GM23338 (cell line): Measurements from ENCODE around the gene THSD4. TPM values are rescaled to one million over a fixed set of nuclear protein-coding genes. Genes with fewer than 3 reads are reported as not detected.

Source experiments
- ATAC-seq: fragments of 200-7000 bp; cut with Tn5 transposase; 3 replicates; pipeline ENCODE4 v1.9.1; 2020
- DNase-seq: peaks from one replicate; pipeline ENCODE4 v3.0.0-alpha.2; 2015; ENCODE audit warnings: low spot score
- H2AFZ ChIP-seq: fragments of 200-600 bp; sonication (generic); 2 replicates; pipeline ENCODE4 v1.8.0; 2016; ENCODE audit warnings: antibody characterized with exemption, mild to moderate bottlenecking, moderate library complexity
- H3F3A ChIP-seq: fragments of 200-600 bp; sonication (generic); replicated peaks from 2 replicates; pipeline ENCODE4 v1.8.0; 2017; ENCODE audit warnings: antibody characterized with exemption, mixed run types, low read depth
- H3K27ac ChIP-seq: fragments of 200-600 bp; sonication (generic); 2 replicates; pipeline ENCODE4 v1.6.1; 2016; ENCODE audit warnings: low read depth
- H3K27me3 ChIP-seq: fragments of 200-600 bp; sonication (generic); 2 replicates; pipeline ENCODE4 v1.8.0; 2016; ENCODE audit warnings: mild to moderate bottlenecking, mixed run types, moderate library complexity; ENCODE audit not compliant: insufficient read depth
- H3K36me3 ChIP-seq: fragments of 200-600 bp; sonication (generic); 2 replicates; pipeline ENCODE4 v1.8.0; 2016; ENCODE audit warnings: mild to moderate bottlenecking; ENCODE audit not compliant: insufficient read depth
- H3K4me1 ChIP-seq: fragments of 200-600 bp; sonication (generic); 2 replicates; pipeline ENCODE4 v1.8.0; 2016; ENCODE audit warnings: mild to moderate bottlenecking, moderate library complexity; ENCODE audit not compliant: insufficient read depth
- H3K4me2 ChIP-seq: fragments of 200-600 bp; sonication (generic); 2 replicates; pipeline ENCODE4 v1.7.1; 2017; ENCODE audit warnings: mixed run types
- H3K4me3 ChIP-seq: fragments of 200-600 bp; sonication (generic); 2 replicates; pipeline ENCODE4 v1.6.1; 2016; ENCODE audit warnings: mixed run types
- H3K79me2 ChIP-seq: fragments of 200-600 bp; sonication (generic); replicated peaks from 2 replicates; pipeline ENCODE4 v1.8.0; 2017; ENCODE audit warnings: mild to moderate bottlenecking; ENCODE audit not compliant: insufficient read depth
- H3K9me2 ChIP-seq: fragments of 200-600 bp; sonication (generic); 2 replicates; pipeline ENCODE4 v1.8.0; 2017; ENCODE audit not compliant: insufficient read depth
- H4K20me1 ChIP-seq: fragments of 200-600 bp; sonication (generic); replicated peaks from 2 replicates; pipeline ENCODE4 v1.8.0; 2017; ENCODE audit warnings: mild to moderate bottlenecking; ENCODE audit not compliant: insufficient read depth
- H3K27ac Mint-ChIP-seq: 2 replicates; pipeline ENCODE4 v1.8.0; 2020; ENCODE audit warnings: inconsistent platforms, mild to moderate bottlenecking, moderate library complexity, mixed read lengths
- H3K27me3 Mint-ChIP-seq: 3 replicates; pipeline ENCODE4 v1.8.0; 2022; ENCODE audit warnings: low read depth, mild to moderate bottlenecking, moderate library complexity, mixed read lengths, inconsistent platforms; ENCODE audit not compliant: insufficient read depth, poor library complexity
- H3K36me3 Mint-ChIP-seq: 3 replicates; pipeline ENCODE4 v1.8.0; 2021; ENCODE audit warnings: low read depth, mild to moderate bottlenecking, inconsistent platforms, moderate library complexity, mixed read lengths
- H3K4me1 Mint-ChIP-seq: 3 replicates; pipeline ENCODE4 v1.8.0; 2020; ENCODE audit warnings: mild to moderate bottlenecking, inconsistent platforms, mixed read lengths
- H3K4me3 Mint-ChIP-seq: 3 replicates; pipeline ENCODE4 v1.8.0; 2021; ENCODE audit warnings: moderate library complexity, mild to moderate bottlenecking, inconsistent platforms, mixed read lengths
- H3K9me3 Mint-ChIP-seq: 3 replicates; pipeline ENCODE4 v1.8.0; 2020; ENCODE audit warnings: moderate library complexity, mild to moderate bottlenecking, inconsistent platforms, mixed read lengths
- CREB1 ChIP-seq: fragments of 250-450 bp; sonication (Bioruptor Pico); IDR thresholded peaks from 2 replicates; pipeline ENCODE4 v1.5.0; 2020; ENCODE audit warnings: low read depth, mild to moderate bottlenecking, moderate library complexity
- EZH2 ChIP-seq: fragments of 200-600 bp; sonication (generic); IDR thresholded peaks from one replicate; pipeline ENCODE4 v1.8.0; 2017; ENCODE audit warnings: antibody characterized with exemption, mild to moderate bottlenecking, low read depth; ENCODE audit not compliant: unreplicated experiment
- EZH2phosphoT487 ChIP-seq: fragments of 200-600 bp; sonication (generic); IDR thresholded peaks from one replicate; pipeline ENCODE4 v1.8.1; 2018; ENCODE audit warnings: antibody characterized with exemption; ENCODE audit not compliant: unreplicated experiment
- JUNB ChIP-seq: IDR thresholded peaks from one replicate; pipeline ENCODE4 v1.6.1; 2016; ENCODE audit warnings: antibody characterized with exemption; ENCODE audit not compliant: unreplicated experiment
- NANOG ChIP-seq: IDR thresholded peaks from 2 replicates; pipeline ENCODE4 v1.6.1; 2016; ENCODE audit warnings: antibody characterized with exemption, borderline replicate concordance
- POLR2AphosphoS5 ChIP-seq: IDR thresholded peaks from 2 replicates; pipeline ENCODE4 v1.6.1; 2016; ENCODE audit warnings: antibody characterized with exemption, low read depth
- STAT1 ChIP-seq: IDR thresholded peaks from one replicate; pipeline ENCODE4 v1.6.1; 2016; ENCODE audit warnings: antibody characterized with exemption; ENCODE audit not compliant: unreplicated experiment
- ZNF114 ChIP-seq: fragments of 250-450 bp; sonication (Bioruptor Pico); IDR thresholded peaks from 2 replicates; pipeline ENCODE4 v1.5.0; 2020; ENCODE audit warnings: mild to moderate bottlenecking, moderate library complexity
- ZNF331 ChIP-seq: fragments of 250-450 bp; sonication (Bioruptor Pico); IDR thresholded peaks from 2 replicates; pipeline ENCODE4 v1.5.0; 2020; ENCODE audit warnings: low read depth, mild to moderate bottlenecking, moderate library complexity
- polyA plus RNA-seq: library from polyadenylated mRNA; unstranded; fragments of >200 nt; fragmentation: Nextera tagmentation; extraction: Ambion mirVana; gene quantifications from 2 replicates; pipeline ENCODE4 v1.2.1, GENCODE V29; 2016
- total RNA-seq: library from RNA; depleted of rRNA; stranded (reverse); fragments of >200 nt; shearing (Covaris generic); gene quantifications from 2 replicates; pipeline ENCODE4 v1.2.3, GENCODE V29; 2014
- TF ChIP-seq, protein P1 (sequence below): fragments of 250-450 bp; sonication (Bioruptor Pico); IDR thresholded peaks from 2 replicates; pipeline ENCODE4 v1.5.0; 2020; ENCODE audit warnings: mild to moderate bottlenecking, moderate library complexity
- TF ChIP-seq, protein P2 (sequence below): IDR thresholded peaks from 2 replicates; pipeline ENCODE4 v1.6.1; 2016; ENCODE audit warnings: antibody characterized with exemption
- TF ChIP-seq, protein P3 (sequence below), 2 experiments: fragments of 200-600 bp in 1 of 2; sonication (generic) in 1 of 2; conservative IDR thresholded peaks; 2 replicates each; pipeline versions ENCODE4 v1.5.1 to v1.6.1; 2016 to 2017; ENCODE audit warnings: antibody characterized with exemption in 2 of 2, low read depth in 2 of 2, mild to moderate bottlenecking in 2 of 2, moderate library complexity in 1 of 2
- TF ChIP-seq, protein P4 (sequence below): IDR thresholded peaks from one replicate; pipeline ENCODE4 v1.6.1; 2018; ENCODE audit warnings: antibody characterized with exemption; ENCODE audit not compliant: unreplicated experiment

THSD4 gene
- total and polyA plus RNA-seq, 2 experiments from 2014 or later: 2.0 to 7.4 TPM

DNA sequence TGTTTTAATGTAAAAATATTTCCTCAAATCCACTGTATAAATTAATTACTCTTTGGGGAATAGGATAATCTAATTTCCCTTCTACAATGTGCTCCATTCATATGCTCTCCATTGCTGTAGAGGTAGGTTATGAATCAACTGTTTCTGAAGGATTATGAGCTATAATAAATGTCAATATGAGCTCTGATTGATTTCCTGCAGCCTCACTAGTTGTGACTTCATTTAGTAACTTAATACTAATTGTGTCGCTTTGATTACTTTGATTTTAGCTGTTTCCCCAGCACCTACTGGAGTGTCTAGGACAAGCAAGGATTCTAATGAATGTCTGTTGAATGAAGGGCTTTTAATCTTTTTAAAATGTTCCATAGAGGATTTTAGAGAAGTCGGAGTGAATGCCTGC is 458.3 kb downstream of the THSD4 start:
- H3K4me1 Mint-ChIP-seq: peaks cover 9% of the 10 kb centered on the region
- Histone ChIP-seq H3K4me3 (no peak overlapping the region), H3K27me3 (no peaks in the 10 kb centered on the region)

More for the DNA sequence above, 458.3 kb downstream of the THSD4 start:
- Mint-ChIP-seq H3K36me3 (no peaks in the 10 kb centered on the region), H3K27ac (no peak overlapping the region), H3K27me3 (peaks cover 8% of the 10 kb centered on the region), H3K9me3 (no peaks in the 10 kb centered on the region; the same call in 2 of the 3 replicates), H3K4me3 (no peak overlapping the region)
- Histone ChIP-seq H3K79me2 (no peaks in the 10 kb centered on the region), H2AFZ (no peak overlapping the region), H4K20me1 (no peaks in the 10 kb centered on the region), H3F3A (no peaks in the 10 kb centered on the region), H3K36me3 (no peaks in the 10 kb centered on the region), H3K27ac (no peak overlapping the region), H3K9me2 (no peaks in the 10 kb centered on the region), H3K4me1 (0 out of 2 replicates have a peak, but pooled peaks cover 3% of the 10 kb centered on the region), H3K4me2 (no peak overlapping the region)
- TF ChIP-seq ZNF114 (no peak), CREB1 (CRISPR knock-in tag) (no peak), STAT1 (no peak), EZH2 (no peak), EZH2phosphoT487 (no peak), ZNF331 (CRISPR knock-in tag) (no peak), POLR2AphosphoS5 (no peak), JUNB (no peak), NANOG (no peak)
- TF ChIP-seq, protein P1, sequence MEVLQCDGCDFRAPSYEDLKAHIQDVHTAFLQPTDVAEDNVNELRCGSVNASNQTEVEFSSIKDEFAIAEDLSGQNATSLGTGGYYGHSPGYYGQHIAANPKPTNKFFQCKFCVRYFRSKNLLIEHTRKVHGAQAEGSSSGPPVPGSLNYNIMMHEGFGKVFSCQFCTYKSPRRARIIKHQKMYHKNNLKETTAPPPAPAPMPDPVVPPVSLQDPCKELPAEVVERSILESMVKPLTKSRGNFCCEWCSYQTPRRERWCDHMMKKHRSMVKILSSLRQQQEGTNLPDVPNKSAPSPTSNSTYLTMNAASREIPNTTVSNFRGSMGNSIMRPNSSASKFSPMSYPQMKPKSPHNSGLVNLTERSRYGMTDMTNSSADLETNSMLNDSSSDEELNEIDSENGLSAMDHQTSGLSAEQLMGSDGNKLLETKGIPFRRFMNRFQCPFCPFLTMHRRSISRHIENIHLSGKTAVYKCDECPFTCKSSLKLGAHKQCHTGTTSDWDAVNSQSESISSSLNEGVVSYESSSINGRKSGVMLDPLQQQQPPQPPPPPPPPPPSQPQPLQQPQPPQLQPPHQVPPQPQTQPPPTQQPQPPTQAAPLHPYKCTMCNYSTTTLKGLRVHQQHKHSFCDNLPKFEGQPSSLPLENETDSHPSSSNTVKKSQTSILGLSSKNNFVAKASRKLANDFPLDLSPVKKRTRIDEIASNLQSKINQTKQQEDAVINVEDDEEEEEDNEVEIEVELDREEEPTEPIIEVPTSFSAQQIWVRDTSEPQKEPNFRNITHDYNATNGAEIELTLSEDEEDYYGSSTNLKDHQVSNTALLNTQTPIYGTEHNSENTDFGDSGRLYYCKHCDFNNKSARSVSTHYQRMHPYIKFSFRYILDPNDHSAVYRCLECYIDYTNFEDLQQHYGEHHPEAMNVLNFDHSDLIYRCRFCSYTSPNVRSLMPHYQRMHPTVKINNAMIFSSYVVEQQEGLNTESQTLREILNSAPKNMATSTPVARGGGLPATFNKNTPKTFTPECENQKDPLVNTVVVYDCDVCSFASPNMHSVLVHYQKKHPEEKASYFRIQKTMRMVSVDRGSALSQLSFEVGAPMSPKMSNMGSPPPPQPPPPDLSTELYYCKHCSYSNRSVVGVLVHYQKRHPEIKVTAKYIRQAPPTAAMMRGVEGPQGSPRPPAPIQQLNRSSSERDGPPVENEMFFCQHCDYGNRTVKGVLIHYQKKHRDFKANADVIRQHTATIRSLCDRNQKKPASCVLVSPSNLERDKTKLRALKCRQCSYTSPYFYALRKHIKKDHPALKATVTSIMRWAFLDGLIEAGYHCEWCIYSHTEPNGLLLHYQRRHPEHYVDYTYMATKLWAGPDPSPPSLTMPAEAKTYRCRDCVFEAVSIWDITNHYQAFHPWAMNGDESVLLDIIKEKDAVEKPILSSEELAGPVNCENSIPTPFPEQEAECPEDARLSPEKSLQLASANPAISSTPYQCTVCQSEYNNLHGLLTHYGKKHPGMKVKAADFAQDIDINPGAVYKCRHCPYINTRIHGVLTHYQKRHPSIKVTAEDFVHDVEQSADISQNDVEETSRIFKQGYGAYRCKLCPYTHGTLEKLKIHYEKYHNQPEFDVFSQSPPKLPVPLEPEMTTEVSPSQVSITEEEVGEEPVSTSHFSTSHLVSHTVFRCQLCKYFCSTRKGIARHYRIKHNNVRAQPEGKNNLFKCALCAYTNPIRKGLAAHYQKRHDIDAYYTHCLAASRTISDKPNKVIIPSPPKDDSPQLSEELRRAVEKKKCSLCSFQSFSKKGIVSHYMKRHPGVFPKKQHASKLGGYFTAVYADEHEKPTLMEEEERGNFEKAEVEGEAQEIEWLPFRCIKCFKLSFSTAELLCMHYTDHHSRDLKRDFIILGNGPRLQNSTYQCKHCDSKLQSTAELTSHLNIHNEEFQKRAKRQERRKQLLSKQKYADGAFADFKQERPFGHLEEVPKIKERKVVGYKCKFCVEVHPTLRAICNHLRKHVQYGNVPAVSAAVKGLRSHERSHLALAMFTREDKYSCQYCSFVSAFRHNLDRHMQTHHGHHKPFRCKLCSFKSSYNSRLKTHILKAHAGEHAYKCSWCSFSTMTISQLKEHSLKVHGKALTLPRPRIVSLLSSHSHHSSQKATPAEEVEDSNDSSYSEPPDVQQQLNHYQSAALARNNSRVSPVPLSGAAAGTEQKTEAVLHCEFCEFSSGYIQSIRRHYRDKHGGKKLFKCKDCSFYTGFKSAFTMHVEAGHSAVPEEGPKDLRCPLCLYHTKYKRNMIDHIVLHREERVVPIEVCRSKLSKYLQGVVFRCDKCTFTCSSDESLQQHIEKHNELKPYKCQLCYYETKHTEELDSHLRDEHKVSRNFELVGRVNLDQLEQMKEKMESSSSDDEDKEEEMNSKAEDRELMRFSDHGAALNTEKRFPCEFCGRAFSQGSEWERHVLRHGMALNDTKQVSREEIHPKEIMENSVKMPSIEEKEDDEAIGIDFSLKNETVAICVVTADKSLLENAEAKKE: no peak
- TF ChIP-seq, protein P2, sequence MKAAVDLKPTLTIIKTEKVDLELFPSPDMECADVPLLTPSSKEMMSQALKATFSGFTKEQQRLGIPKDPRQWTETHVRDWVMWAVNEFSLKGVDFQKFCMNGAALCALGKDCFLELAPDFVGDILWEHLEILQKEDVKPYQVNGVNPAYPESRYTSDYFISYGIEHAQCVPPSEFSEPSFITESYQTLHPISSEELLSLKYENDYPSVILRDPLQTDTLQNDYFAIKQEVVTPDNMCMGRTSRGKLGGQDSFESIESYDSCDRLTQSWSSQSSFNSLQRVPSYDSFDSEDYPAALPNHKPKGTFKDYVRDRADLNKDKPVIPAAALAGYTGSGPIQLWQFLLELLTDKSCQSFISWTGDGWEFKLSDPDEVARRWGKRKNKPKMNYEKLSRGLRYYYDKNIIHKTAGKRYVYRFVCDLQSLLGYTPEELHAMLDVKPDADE: no peak
- TF ChIP-seq, protein P3, sequence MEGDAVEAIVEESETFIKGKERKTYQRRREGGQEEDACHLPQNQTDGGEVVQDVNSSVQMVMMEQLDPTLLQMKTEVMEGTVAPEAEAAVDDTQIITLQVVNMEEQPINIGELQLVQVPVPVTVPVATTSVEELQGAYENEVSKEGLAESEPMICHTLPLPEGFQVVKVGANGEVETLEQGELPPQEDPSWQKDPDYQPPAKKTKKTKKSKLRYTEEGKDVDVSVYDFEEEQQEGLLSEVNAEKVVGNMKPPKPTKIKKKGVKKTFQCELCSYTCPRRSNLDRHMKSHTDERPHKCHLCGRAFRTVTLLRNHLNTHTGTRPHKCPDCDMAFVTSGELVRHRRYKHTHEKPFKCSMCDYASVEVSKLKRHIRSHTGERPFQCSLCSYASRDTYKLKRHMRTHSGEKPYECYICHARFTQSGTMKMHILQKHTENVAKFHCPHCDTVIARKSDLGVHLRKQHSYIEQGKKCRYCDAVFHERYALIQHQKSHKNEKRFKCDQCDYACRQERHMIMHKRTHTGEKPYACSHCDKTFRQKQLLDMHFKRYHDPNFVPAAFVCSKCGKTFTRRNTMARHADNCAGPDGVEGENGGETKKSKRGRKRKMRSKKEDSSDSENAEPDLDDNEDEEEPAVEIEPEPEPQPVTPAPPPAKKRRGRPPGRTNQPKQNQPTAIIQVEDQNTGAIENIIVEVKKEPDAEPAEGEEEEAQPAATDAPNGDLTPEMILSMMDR (conservative IDR thresholded peaks at IDR 0.05; ENCODE audit: low read depth in 2 of 2): no peak
- TF ChIP-seq, protein P4, sequence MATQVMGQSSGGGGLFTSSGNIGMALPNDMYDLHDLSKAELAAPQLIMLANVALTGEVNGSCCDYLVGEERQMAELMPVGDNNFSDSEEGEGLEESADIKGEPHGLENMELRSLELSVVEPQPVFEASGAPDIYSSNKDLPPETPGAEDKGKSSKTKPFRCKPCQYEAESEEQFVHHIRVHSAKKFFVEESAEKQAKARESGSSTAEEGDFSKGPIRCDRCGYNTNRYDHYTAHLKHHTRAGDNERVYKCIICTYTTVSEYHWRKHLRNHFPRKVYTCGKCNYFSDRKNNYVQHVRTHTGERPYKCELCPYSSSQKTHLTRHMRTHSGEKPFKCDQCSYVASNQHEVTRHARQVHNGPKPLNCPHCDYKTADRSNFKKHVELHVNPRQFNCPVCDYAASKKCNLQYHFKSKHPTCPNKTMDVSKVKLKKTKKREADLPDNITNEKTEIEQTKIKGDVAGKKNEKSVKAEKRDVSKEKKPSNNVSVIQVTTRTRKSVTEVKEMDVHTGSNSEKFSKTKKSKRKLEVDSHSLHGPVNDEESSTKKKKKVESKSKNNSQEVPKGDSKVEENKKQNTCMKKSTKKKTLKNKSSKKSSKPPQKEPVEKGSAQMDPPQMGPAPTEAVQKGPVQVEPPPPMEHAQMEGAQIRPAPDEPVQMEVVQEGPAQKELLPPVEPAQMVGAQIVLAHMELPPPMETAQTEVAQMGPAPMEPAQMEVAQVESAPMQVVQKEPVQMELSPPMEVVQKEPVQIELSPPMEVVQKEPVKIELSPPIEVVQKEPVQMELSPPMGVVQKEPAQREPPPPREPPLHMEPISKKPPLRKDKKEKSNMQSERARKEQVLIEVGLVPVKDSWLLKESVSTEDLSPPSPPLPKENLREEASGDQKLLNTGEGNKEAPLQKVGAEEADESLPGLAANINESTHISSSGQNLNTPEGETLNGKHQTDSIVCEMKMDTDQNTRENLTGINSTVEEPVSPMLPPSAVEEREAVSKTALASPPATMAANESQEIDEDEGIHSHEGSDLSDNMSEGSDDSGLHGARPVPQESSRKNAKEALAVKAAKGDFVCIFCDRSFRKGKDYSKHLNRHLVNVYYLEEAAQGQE: no peak
- no peak for ATAC-seq
- no peak for DNase-seq
